Right ventricle myocardium inferior (tissue), 1 donor: ENCODE data around the gene NCL. TPM values are rescaled to one million over a fixed set of nuclear protein-coding genes. Genes with fewer than 3 reads are reported as not detected.
"Not testable (repeated sequence)": the region's sequence is repeated elsewhere in the genome, so short reads cannot be mapped to it uniquely, and the experiment has no call there.

ENCODE experiments used
- ATAC-seq: fragments of 200-7000 bp; cut with Tn5 transposase; one replicate; pipeline ENCODE4 v1.9.1; 2020; ENCODE audit warnings: mild to moderate bottlenecking, moderate library complexity
- DNase-seq: peaks from one replicate; pipeline ENCODE4 v3.0.0; 2021; ENCODE audit errors: missing footprints
- intact Hi-C: fragments of 100-400 bp; cut with DNase I; formaldehyde crosslinking; loops from one replicate; pipeline ENCODE4 v1.11.0; 2022
- total RNA-seq: library from RNA; stranded (reverse); fragmentation: NEBNext Ultra II Directional; extraction: Animal tissue kit (Norgen Biotek cat#: 25700); gene quantifications from one replicate; pipeline ENCODE4 v1.2.1, GENCODE V29; 2021
- donor health status: DM: no; HTN: yes; CAD: no; lungs with severe emphysema.

NCL gene
- total RNA-seq, 1 donor from 2014 or later = 218 TPM

DNA sequence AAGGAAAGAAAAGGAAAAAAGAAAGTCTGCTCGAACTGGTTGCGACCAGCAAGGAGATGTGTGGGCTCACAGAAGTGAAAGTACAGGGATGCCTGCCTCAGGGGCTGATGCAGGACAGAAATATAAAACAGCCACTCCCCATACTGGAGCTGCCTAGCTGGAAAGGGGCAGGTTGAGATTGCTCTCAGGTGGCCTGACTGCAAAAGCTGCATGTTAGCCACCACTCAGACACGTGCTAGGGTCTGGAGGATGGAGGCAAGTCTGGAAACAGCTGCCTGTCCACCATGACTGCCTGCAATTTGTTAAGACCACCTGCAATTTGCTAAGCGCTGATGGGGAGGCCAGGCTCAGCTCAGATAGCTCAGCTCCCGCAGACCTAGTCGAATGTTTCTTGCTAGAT, 50.8 kb downstream of the NCL start:
- intact Hi-C loops = loop anchor here (5.0 to 10.0 kb wide), 2 partner anchors 166 to 309 kb away; no protein-coding TSS in a partner anchor
- DNase-seq (no peak), ATAC-seq (no peak)

DNA sequence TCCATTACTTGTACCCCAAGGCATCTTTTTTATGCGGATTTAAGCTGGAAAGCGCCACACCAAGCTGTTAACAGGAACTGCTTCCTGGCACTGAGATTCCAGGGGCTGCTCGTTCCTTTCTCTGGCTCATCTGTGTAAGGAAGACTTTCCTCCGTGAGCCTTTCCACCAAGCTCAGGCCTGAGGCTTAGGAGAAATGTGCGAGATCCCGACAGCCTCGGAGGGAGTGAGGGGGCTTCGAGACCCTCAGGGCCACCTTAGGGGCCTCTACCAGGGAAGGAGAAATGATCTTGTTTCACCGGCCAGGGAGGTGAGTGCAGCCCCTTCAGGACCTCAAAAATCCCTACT, 51.7 kb downstream of the NCL start:
- ATAC-seq = no peak
- DNase-seq = no peak
- intact Hi-C loops = loop anchor here (1.0 to 10.0 kb wide), 3 partner anchors 165 to 308 kb away; no protein-coding TSS in a partner anchor

DNA sequence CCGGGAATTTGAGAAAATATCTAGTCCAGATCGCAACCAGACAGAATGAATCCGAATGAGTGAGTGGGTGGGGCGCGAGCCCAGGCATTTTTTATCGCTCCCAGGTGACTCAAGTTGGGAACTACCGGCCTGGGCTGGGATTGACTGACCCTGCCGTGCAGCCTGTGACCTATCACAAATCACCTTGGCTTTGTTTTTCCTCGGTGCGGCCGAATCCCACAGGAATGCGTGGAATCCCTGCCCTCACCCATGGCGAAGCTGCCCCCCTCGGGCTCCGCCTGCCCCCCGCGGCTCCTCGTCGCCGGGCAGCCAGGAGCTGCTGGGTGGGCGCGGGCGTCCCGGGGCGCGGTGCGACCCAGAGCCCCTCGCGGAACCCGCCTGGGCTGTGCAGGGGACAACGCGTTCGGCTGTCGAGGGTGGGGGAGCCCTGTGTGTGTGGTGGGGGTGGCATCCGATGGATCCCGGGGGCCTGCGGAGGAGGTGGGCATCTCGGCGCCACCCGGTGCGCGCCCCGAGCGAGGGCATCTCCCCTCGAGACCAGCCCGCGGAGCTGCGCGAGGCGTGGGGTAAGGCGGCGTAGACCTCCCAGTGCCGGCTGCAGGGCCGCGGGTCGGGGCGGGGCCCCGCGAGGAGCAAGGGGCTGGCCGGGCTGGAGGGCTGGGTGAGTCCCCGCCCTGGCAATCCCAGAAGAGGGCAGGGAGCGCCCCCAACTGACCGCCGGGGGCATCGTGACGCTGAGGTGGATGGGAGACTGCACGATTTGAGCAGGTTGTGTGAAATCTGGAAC, 52.3 kb downstream of the NCL start:
- intact Hi-C loops = loop anchor here (1.0 to 10.0 kb wide), 3 partner anchors 165 to 307 kb away; no protein-coding TSS in a partner anchor
- DNase-seq (peak; percentile 85), ATAC-seq (peak; percentile 98)

DNA sequence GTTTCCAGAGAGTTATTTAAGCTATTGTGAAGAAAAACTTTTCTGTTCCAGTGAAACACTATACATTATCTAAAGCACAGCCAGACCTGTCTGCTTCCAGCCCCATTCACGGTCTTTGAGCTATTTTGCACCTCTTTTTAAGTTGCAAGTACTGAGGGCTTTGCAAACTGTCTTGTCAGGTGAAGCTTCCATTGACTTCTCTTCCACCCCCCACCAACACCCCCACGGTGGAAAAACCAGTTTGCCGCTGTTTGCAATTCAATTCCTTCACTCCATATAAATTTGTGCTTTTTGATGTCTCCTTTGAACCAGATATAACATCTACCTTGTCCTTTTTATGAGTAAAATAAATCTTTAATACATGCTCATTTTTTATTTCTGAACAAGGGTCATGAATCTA, 53.0 kb downstream of the NCL start:
- ATAC-seq (no peak), DNase-seq (no peak)
- intact Hi-C loops = loop anchor here (5.0 to 10.0 kb wide), 2 partner anchors 164 to 306 kb away; no protein-coding TSS in a partner anchor

DNA sequence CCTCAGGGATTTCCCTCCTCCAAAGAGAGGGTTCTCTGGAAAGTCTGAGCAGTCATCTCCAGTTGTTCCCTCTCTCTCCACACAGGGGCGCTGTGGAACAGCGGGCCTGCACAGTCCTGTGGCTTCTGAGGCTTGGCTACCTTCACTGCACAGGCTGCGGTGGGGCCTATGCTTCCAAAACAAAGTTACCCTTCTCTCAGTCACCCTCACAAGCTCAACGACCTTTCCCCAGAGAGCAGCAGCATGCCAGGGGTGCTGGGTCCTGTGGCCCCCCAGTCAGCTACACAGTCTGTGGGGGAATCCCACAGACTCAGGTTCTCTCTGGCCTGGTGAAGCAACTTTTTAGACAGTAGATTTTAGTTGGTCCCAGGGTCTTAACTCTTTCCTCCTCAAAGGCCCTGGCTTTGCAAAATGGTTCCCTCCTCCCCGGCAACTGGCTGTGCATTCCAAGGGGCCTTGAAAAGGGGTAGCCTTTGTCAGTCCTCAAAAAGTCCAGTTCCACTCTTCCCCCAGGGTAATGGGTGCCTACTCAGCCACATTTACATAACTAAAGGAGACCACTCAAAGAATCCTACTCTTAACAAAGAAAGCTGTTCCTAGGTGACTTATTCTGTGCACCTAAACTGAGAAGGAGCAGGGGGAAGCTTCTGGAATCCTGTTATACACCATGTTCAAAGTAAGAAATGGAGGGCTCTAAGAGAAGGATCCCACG, 53.8 kb downstream of the NCL start:
- ATAC-seq (no peak), DNase-seq (no peak)
- intact Hi-C loops = loop anchor here (5.0 to 10.0 kb wide), 2 partner anchors 163 to 306 kb away; no protein-coding TSS in a partner anchor

DNA sequence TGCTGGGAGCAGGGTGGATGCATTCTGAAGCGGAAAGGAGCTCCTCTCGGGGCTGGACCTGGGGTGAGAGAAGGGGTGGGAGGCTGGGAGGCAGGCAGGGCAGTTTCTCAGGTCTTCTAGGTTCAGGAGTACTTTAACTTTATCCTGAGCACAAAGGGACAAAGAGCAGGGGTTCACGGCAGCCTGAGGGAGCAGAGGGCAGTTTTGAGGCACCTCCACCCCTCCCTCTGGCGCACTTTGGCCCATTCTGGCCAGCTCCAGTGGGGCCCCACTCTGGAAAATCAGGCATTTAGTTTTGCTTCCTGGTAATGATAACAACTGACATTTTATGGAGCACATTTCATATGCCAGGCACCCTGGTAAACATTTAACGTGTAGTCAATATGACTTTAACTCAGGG, 54.5 kb downstream of the NCL start:
- intact Hi-C loops = loop anchor here (5.0 to 10.0 kb wide), 2 partner anchors 162 to 305 kb away; no protein-coding TSS in a partner anchor
- no peak for DNase-seq

DNA sequence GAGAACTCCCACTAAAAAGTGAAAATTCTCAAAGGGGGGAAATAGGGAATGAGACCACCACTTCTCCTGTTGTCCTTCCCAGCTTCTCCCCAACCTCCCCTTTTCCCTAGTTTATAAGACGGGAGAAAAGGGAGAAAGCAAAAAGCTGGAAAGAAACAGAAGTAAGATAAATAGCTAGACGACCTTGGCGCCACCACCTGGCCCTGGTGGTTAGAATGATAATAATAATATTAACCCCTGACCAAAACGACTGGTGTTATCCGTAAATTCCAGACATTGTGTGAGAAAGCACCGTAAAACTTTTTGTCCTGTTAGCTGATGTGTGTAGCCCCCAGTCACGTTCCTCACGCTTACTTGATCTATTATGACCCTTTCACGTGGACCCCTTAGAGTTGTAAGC, 56.0 kb downstream of the NCL start:
- ATAC-seq, intact Hi-C loops, DNase-seq: not testable (repeated sequence)

More for the DNA sequence above, 54.5 kb downstream of the NCL start:
- ATAC-seq = no peak

DNA sequence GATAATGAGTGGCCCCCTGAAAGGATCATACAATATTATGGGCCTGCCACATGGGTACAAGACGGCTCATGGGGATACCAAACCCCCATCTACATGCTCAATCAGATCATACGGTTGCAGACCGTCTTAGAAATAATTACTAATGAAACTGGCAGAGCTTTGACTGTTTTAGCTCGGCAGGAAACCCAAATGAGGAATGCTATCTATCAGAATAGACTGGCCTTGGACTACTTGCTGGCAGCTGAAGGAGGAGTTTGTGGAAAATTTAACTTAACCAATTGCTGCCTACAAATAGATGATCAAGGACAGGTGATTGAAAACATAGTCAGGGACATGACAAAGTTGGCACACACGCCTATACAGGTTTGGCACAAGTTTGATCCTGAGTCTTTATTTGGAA, 56.6 kb downstream of the NCL start:
- intact Hi-C loops, DNase-seq: not testable (repeated sequence)

DNA sequence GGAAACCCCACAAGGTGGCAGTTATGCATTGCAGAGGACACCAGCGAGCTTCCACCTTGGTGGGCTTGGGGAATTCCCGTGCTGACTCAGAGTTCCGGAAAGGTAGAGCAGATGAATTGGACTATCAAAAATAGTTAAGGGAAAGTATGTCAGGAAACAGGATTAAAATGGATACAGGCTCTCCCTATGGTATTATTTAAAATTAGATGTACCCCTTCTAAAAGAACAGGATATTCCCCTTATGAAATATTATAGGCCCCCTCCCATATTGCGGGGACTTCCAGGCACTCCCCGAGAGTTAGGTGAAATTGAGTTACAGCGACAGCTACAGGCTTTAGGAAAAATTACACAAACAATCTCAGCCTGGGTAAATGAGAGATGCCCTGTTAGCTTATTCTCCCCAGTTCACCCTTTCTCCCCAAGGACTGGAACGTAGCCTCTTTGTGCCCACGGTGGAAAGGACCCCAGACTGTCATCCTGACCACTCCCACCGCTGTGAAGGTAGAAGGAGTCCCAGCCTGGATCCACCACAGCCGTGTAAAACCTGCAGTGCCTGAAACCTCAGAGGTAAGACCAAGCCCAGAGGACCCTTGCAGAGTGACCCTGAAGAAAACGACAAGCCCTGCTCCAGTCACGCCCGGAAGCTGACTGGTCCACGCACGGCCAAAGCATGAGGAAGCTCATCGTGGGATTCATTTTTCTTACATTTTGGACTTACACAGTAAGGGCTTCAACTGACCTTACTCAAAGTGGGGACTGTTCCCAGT, 58.5 kb downstream of the NCL start:
- intact Hi-C loops, DNase-seq, ATAC-seq: not testable (repeated sequence)

More for the DNA sequence above, 56.6 kb downstream of the NCL start:
- ATAC-seq = not testable (repeated sequence)

DNA sequence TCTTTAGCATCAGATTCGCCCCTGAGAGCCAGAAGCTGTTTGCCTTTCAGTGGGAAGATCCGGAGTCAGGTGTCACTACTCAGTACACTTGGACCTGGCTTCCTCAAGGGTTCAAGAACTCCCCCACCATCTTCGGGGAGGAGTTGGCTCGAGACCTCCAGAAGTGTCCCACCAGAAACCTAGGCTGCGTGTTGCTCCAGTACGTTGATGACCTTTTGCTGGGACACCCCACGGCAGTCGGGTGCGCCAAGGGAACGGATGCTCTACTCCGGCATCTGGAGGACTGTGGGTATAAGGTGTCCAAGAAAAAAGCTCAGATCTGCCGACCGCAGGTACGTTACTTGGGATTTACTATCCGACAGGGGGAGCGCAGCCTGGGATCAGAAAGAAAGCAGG, 60.1 kb downstream of the NCL start:
- intact Hi-C loops, DNase-seq, ATAC-seq: not testable (repeated sequence)

Other genes with a start within 250 kb of the NCL start
- 9.1 TPM for gene B3GNT7, start 68.8 kb downstream of the NCL start, total RNA-seq
- gene NMUR1, start 66.0 kb upstream of the NCL start, total RNA-seq = 0.38 TPM
- not detected for gene TEX44, start 128.4 kb upstream of the NCL start, total RNA-seq
- gene PTMA, start 244.0 kb upstream of the NCL start, total RNA-seq = 264 TPM